Activated naive CD8-positive, alpha-beta T cell treated with anti-CD3 and anti-CD28 coated beads, Interleukin-2, amount 10 ng/mL, durations not matched to agents 7 days and 5 days (primary cell): ENCODE data around the gene FSIP1. TPM values are rescaled to one million over a fixed set of nuclear protein-coding genes. Genes with fewer than 3 reads are reported as not detected.

ENCODE experiments used
- ATAC-seq: fragments of 150-1000 bp; cut with Tn5 transposase; one replicate; pipeline ENCODE4 v1.10.0; 2021; ENCODE audit warnings: low read depth, moderate library complexity
- POLR2A ChIA-PET: fragments of 350-600 bp; sonication (Branson Sonifier 250); formaldehyde crosslinking; loops from one replicate; lab custom pipeline; 2021; ENCODE audit warnings: antibody characterized with exemption; lab: Charles Lee
- DNase-seq: peaks from one replicate; pipeline ENCODE4 v3.0.0; 2021
- H3K27ac Mint-ChIP-seq: one replicate; pipeline ENCODE4 v1.8.0; 2022; ENCODE audit warnings: mild to moderate bottlenecking, mixed read lengths
- H3K27me3 Mint-ChIP-seq: one replicate; pipeline ENCODE4 v1.8.0; 2022; ENCODE audit warnings: mild to moderate bottlenecking, moderate library complexity, mixed read lengths
- H3K36me3 Mint-ChIP-seq: one replicate; pipeline ENCODE4 v1.8.0; 2021; ENCODE audit warnings: mild to moderate bottlenecking, mixed read lengths
- H3K4me1 Mint-ChIP-seq: one replicate; pipeline ENCODE4 v1.8.0; 2021; ENCODE audit warnings: mixed read lengths
- H3K4me3 Mint-ChIP-seq: one replicate; pipeline ENCODE4 v1.8.0; 2022; ENCODE audit warnings: mild to moderate bottlenecking, moderate library complexity, mixed read lengths
- H3K9me3 Mint-ChIP-seq: one replicate; pipeline ENCODE4 v1.8.0; 2021; ENCODE audit warnings: mixed read lengths
- total RNA-seq, 2 experiments: library from RNA; stranded (reverse); gene quantifications; one replicate each; pipeline ENCODE4 v1.2.3, GENCODE V29; 2021

FSIP1 gene
- total RNA-seq, 2 experiments from 2014 or later = 0.68 to 0.75 TPM

DNA sequence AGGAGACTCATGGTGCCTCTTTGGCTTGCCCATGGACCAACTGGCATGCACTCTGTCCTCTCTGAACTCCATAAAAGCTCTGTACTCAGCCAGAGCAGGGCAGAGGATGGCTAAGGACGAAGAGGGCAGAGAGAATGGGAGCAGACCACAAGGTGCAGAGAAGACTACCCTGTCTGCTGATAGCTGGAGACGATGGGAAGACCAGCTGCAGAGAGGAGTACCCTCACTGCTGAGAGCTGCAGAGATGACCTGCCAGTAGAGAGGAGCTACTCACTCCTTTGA is 136.7 kb downstream of the FSIP1 start:
- H3K4me3 Mint-ChIP-seq = no peak overlapping the region
- H3K27ac Mint-ChIP-seq = no peak overlapping the region
- H3K4me1 Mint-ChIP-seq = peaks cover 4% of the 10 kb centered on the region
- peaks cover 12% of the 10 kb centered on the region for H3K27me3 Mint-ChIP-seq
- ATAC-seq = no peak
- H3K9me3 Mint-ChIP-seq = no peaks in the 10 kb centered on the region
- no peaks in the 10 kb centered on the region for H3K36me3 Mint-ChIP-seq
- no peak for DNase-seq
- POLR2A ChIA-PET = no interaction called here

DNA sequence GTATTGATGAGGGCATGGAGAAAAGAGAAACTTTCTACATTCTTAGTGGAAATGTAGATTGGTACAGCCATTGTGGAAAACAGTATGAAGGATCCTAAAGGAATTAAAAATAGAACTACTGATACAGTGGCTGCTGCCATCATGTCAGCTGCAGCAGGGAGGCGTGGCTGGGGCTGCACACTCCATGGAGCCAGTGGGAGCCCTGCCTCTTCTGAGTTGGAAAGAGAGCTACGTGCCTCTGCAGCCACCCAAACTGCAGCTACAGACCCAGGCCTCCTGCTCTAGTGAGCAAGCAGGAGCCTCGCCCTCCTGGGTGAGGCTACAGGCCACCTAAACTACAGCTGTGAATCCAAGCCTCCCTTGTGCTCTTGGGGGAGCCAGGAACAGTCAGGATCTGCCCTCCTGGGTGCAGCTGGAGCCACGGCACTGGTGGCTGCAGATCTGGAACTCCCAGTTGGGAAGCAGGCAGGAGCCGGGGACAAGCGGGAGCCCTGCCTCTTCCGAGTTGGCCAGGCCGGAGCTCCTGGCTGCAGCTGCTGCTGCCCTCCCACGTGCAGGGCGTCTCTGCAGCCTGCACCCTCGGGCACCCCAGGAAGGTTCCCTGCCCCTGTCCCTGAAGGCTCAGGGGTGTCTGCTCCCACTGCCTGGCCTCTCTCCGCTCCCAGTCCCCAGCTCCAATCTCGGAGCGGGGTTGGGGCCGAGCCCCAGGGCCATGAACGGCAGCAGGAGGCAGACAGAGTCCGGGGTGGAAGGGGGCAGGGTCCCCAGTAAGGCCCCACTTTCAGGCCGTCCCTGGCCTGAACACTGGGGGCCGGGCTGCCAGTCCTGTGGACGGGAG is 137.3 kb downstream of the FSIP1 start:
- ATAC-seq (no peak), DNase-seq (no peak)
- Mint-ChIP-seq H3K4me1 (peaks cover 4% of the 10 kb centered on the region), H3K4me3 (no peak overlapping the region), H3K27ac (no peak overlapping the region), H3K9me3 (no peaks in the 10 kb centered on the region), H3K36me3 (no peaks in the 10 kb centered on the region), H3K27me3 (peaks cover 8% of the 10 kb centered on the region)
- POLR2A ChIA-PET = interaction anchor here (1.2 kb wide), 1 partner anchor 22 kb away, joined by 3 read pairs; no protein-coding TSS in a partner anchor

DNA sequence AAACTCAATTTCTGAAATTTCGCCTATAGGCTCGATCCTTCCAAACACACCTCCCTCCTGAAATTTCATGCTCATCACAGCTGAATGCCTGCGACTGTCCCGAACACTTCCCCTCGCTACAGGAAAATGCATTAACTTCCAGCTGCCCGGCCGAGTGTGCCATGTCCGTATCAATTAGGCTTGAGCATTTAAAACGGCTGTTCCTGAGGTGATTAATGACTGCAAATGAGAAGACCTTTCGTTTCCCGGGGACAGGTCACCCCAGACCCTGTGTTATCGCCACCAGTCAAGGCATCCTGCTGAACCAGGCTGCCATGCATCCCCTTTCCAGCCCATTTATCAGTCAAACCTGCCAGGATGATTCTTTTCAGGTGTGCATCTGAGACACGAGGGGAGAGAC is 138.5 kb downstream of the FSIP1 start:
- H3K4me3 Mint-ChIP-seq = no peak overlapping the region
- no peak overlapping the region for H3K27ac Mint-ChIP-seq
- no peaks in the 10 kb centered on the region for H3K9me3 Mint-ChIP-seq
- H3K36me3 Mint-ChIP-seq = no peaks in the 10 kb centered on the region
- DNase-seq (no peak), ATAC-seq (no peak)
- POLR2A ChIA-PET = no interaction called here
- no peaks in the 10 kb centered on the region for H3K27me3 Mint-ChIP-seq
- H3K4me1 Mint-ChIP-seq = peaks cover 4% of the 10 kb centered on the region

DNA sequence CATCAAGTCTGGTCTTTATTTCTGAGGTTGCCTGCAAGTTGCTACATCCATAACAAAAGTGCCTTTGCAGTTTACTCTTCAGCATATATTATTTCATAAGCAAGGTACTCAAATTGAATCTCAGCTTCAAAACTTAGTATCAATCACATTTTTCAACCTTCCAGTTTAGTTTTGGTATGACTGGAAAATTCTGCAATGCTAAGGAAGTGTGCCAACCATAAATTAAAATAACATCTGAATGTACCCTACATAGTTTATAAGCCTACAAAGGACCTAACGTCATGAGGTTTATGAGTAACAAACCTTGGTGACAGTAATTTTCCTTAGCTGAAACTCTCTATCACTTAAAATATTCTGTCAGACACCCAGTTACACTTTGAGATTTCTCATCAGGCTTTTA is 138.9 kb downstream of the FSIP1 start:
- ATAC-seq = no peak
- POLR2A ChIA-PET = no interaction called here
- H3K4me1 Mint-ChIP-seq = peaks cover 4% of the 10 kb centered on the region

DNA sequence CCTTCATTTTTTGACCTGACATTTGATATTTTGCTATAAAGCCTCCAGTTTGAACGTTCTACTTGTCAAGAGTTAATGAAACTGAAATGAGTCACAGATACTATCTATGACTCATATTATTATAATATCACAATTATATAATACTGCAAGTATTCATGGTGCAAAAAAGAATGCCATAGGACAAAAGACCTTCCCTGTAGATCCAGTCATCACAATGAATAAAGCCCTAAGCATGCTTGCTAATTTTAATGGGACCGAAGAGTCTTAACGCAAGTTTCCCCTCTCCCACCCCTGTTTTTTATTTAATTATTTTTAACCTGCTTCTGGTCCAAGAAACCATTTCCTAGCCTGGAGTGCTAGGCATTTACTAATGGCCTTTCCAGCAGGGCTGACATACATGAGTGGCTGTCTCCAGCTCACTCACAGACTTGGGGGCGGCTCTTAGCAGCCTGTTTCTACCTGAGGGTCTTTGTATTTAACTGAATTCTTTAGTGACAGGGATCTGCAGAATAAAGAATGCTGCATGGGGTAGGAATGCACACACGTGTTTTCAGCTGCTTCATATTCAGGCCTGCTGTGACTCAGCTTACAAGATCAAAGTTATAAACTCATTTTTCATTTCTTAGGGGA is 140.5 kb downstream of the FSIP1 start:
- Mint-ChIP-seq H3K27ac (no peak overlapping the region), H3K27me3 (peaks cover 6% of the 10 kb centered on the region), H3K4me3 (no peak overlapping the region), H3K9me3 (no peaks in the 10 kb centered on the region), H3K36me3 (no peaks in the 10 kb centered on the region), H3K4me1 (peaks cover 4% of the 10 kb centered on the region)
- DNase-seq (no peak), ATAC-seq (no peak)
- POLR2A ChIA-PET = no interaction called here

More for the DNA sequence above, 138.9 kb downstream of the FSIP1 start:
- Mint-ChIP-seq H3K27me3 (no peaks in the 10 kb centered on the region), H3K4me3 (no peak overlapping the region), H3K9me3 (no peaks in the 10 kb centered on the region), H3K36me3 (no peaks in the 10 kb centered on the region), H3K27ac (no peak overlapping the region)
- DNase-seq = no peak

DNA sequence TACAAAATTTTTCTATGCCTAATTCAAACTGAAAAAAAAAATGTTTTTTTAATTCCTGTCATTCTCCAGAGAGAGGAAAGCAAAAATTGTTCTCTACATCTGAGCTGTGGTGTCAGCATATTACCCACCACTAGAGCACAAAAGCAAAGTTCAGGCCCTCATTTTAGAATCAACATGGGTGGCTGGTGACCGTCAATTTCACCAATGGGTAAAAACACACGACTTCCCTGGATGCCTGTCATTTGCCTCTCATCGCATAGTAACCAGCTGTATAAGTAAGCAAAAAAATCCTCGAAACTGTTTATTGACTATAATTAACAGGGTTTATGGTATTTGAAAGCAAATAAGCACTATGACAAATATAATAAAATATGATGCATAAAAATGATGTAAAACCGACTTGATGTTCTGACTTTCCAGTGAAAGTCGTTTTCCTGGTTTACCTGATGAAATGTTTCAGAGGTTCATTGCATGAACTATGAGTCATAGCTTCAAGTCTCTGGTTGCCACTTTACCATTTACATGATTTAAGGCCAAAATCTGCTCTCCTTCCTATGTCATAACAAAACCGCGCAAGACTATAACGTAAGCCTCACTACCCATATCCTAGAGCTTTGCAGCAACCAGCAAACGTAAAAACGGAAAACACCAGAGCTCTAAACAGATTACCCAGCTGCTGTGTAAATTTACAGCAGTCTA is 141.3 kb downstream of the FSIP1 start:
- POLR2A ChIA-PET = interaction anchor here (0.9 kb wide), 1 partner anchor 18 kb away, joined by 3 read pairs; no protein-coding TSS in a partner anchor
- Mint-ChIP-seq H3K9me3 (no peaks in the 10 kb centered on the region), H3K4me1 (no peaks in the 10 kb centered on the region), H3K27me3 (peaks cover 6% of the 10 kb centered on the region), H3K4me3 (no peak overlapping the region), H3K36me3 (no peaks in the 10 kb centered on the region), H3K27ac (no peak overlapping the region)
- DNase-seq (no peak), ATAC-seq (no peak)

DNA sequence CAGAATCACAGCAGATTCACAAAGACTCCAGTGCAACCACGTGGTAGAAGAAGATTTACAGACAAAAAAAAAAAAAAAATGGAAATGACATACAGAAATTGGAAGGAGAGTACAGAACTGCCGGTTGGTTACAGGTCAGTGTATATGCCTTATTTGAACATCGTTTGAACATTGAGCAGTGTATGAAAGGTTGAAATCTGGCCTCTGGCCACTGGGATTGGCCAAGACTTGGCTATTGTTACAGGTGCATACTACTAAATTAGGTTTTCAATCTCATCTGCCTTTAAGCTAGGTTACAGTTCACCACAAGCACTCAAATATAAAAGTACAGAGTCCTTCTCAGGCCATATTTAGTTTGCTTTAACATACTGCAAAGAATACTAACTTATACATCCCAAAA is 142.0 kb downstream of the FSIP1 start:
- H3K27me3 Mint-ChIP-seq = peaks cover 6% of the 10 kb centered on the region
- no peaks in the 10 kb centered on the region for H3K36me3 Mint-ChIP-seq
- no peak for ATAC-seq
- no peak overlapping the region for H3K27ac Mint-ChIP-seq
- peaks cover 2% of the 10 kb centered on the region for H3K9me3 Mint-ChIP-seq
- no peak overlapping the region for H3K4me3 Mint-ChIP-seq
- no peak for DNase-seq
- no peaks in the 10 kb centered on the region for H3K4me1 Mint-ChIP-seq
- POLR2A ChIA-PET = interaction anchor here (0.9 kb wide), 1 partner anchor 17 kb away, joined by 3 read pairs; no protein-coding TSS in a partner anchor

DNA sequence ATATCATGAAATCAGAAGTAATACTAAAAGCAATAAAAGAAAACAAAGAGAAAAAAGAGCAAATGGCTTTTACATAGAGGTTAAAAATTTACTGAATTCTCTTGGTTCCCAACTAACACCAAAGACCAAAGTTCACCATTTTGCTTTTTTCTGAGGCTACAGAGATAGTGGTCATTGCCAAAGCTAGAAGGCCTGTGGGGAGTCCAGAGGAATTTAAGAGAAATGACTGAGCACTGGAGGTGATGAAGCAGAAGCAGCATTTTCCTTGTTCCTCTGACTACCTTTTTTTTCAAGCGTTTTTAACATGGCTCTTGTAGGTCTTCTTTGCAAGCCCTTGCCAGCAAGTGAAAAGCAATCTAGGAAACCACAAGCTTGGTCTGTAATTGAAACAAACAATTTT is 143.6 kb downstream of the FSIP1 start:
- H3K9me3 Mint-ChIP-seq = peaks cover 2% of the 10 kb centered on the region
- no peak overlapping the region for H3K27ac Mint-ChIP-seq
- H3K4me1 Mint-ChIP-seq = no peaks in the 10 kb centered on the region
- POLR2A ChIA-PET = no interaction called here
- H3K36me3 Mint-ChIP-seq = no peaks in the 10 kb centered on the region
- no peak overlapping the region for H3K4me3 Mint-ChIP-seq
- no peak for ATAC-seq
- peaks cover 6% of the 10 kb centered on the region for H3K27me3 Mint-ChIP-seq
- no peak for DNase-seq

DNA sequence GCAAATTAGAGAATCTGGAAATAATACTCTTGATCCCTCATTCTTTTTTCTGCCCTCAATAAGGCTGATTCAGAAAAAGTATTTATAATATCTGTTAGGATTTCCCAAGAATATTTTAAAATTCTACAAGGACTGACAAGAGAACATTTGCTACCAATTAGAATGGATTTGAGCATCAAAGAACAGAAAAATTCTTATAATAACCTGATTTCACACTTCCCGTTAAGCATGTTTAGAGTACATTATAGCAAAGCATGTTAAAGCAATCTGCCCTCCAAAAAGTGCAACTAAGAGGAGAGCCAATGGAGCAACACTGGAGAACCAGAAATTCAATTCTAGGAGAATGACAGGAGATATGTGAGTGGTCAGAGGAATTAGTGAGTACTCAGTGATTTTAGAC is 144.6 kb downstream of the FSIP1 start:
- no peaks in the 10 kb centered on the region for H3K4me1 Mint-ChIP-seq
- no peak overlapping the region for H3K4me3 Mint-ChIP-seq
- no peaks in the 10 kb centered on the region for H3K36me3 Mint-ChIP-seq
- ATAC-seq (no peak), DNase-seq (no peak)
- POLR2A ChIA-PET = no interaction called here
- H3K9me3 Mint-ChIP-seq = peaks cover 2% of the 10 kb centered on the region
- no peak overlapping the region for H3K27ac Mint-ChIP-seq
- H3K27me3 Mint-ChIP-seq = peaks cover 6% of the 10 kb centered on the region

DNA sequence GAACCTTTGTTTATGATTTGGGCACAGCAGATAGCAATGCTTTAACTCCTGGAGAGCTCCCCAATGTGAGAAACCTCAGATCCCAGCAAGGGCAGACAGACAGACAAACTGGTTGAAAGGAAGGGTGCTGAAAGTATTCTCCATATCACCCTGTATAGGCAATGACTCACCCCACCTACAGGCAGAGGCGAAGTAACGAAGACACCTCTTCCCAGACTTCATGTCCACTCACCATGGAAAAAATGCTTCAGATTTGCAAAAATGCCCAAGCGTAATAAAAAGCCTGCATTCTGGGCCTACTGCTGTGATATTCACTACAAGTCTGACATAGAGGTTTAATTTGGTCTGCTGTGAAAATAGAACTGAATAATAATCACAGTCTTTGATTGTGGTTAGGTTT is 151.3 kb downstream of the FSIP1 start:
- Mint-ChIP-seq H3K27ac (peak overlapping the region; percentile 72), H3K36me3 (peaks cover 15% of the 10 kb centered on the region), H3K27me3 (no peaks in the 10 kb centered on the region), H3K4me1 (peaks cover 33% of the 10 kb centered on the region), H3K4me3 (no peak overlapping the region), H3K9me3 (peaks cover 5% of the 10 kb centered on the region)
- DNase-seq (no peak), ATAC-seq (no peak)
- POLR2A ChIA-PET = no interaction called here

DNA sequence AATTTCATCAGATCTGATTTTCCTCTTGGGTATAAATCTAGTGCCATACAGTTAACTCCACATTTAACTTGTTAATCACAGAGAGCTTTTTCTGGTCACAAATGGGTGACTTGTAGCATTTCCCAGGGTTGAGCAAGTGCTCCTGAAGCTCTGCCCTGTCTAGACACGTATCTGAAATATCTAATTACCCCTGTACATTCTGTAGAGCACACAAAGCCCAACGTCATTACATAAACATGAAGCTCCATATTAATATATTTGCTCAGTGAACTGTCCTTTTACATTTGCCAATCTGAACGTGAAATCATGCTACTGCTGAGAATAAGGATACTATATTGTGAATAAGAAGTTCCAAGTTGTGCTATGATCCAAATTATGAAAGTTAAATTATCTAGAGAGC is 152.7 kb downstream of the FSIP1 start:
- Mint-ChIP-seq H3K4me3 (no peak overlapping the region), H3K27me3 (no peaks in the 10 kb centered on the region), H3K4me1 (peaks cover 46% of the 10 kb centered on the region), H3K27ac (peak overlapping the region; percentile 84), H3K36me3 (peaks cover 23% of the 10 kb centered on the region), H3K9me3 (peaks cover 6% of the 10 kb centered on the region)
- POLR2A ChIA-PET = interaction anchor here (1.1 kb wide), 1 partner anchor 24 kb away, joined by 3 read pairs; no protein-coding TSS in a partner anchor
- DNase-seq = no peak
- ATAC-seq = no peak

DNA sequence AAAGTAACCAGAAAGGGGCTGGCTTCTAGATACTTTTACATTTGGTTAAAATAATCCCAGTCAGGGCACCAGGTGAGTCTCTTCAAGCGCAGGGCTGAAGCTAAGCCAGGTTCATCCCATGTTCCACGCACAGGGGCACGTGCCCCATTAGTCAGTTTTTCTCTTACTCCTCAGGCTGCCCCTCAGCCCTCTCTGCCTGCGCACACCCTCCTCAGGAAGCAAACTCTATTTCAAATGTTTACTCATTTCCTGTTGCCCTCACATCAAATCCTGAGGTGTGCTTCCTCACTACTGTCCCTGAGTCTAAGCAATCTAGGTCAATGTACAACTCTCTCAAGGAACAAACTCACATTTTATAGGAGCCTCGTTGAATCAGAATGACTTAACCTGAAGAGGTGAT is 153.3 kb downstream of the FSIP1 start:
- Mint-ChIP-seq H3K4me1 (peaks cover 51% of the 10 kb centered on the region), H3K27ac (peak overlapping the region; percentile 84), H3K9me3 (peaks cover 6% of the 10 kb centered on the region), H3K27me3 (no peaks in the 10 kb centered on the region), H3K36me3 (peaks cover 26% of the 10 kb centered on the region), H3K4me3 (peak overlapping the region; percentile 59)
- DNase-seq = peak; percentile 60
- POLR2A ChIA-PET = interaction anchor here (0.5 to 1.1 kb wide), 2 partner anchors 23 to 1080 kb away, joined by 3 read pairs; no protein-coding TSS in a partner anchor
- peak; percentile 73 for ATAC-seq

DNA sequence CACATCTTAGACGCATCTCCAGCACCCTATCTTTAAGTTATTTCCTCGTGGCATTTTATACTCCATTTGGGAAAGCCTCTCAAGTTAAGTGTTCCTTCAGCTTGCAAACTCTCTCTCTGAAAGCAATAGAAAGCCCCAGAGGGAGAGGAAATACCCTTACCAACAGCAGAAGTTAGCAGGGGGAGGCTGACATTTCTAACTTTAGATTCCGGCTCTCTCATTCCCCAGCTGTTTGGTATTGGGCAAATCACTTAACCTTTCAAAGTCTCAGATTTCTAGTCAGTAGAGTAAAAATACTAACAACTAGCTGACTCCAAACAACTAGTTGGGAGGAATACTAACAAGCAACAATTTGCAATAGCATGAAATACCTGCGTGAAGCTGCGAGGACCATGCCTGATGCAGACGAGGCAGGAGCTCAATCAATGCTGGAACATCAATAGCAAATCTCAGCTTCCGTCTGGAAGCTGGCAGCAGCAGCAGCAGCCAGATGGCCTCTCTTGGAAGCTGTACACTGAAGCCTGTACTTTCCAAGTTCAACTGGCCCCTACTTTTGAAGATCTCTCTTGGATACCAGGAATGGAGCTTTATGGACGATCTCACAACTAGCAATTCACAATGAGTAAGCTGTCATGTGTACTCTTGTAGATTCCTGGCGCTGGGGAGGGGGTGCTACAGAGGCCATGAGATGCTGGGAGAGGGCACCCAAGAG is 153.9 kb downstream of the FSIP1 start:
- Mint-ChIP-seq H3K4me1 (peaks cover 58% of the 10 kb centered on the region), H3K9me3 (peaks cover 6% of the 10 kb centered on the region), H3K36me3 (peaks cover 26% of the 10 kb centered on the region), H3K27me3 (no peaks in the 10 kb centered on the region), H3K27ac (peak overlapping the region; percentile 84), H3K4me3 (peak overlapping the region; percentile 59)
- no peak for ATAC-seq
- POLR2A ChIA-PET = no interaction called here
- no peak for DNase-seq
